ENCODE measurements around the gene ZSCAN23.

DNA sequence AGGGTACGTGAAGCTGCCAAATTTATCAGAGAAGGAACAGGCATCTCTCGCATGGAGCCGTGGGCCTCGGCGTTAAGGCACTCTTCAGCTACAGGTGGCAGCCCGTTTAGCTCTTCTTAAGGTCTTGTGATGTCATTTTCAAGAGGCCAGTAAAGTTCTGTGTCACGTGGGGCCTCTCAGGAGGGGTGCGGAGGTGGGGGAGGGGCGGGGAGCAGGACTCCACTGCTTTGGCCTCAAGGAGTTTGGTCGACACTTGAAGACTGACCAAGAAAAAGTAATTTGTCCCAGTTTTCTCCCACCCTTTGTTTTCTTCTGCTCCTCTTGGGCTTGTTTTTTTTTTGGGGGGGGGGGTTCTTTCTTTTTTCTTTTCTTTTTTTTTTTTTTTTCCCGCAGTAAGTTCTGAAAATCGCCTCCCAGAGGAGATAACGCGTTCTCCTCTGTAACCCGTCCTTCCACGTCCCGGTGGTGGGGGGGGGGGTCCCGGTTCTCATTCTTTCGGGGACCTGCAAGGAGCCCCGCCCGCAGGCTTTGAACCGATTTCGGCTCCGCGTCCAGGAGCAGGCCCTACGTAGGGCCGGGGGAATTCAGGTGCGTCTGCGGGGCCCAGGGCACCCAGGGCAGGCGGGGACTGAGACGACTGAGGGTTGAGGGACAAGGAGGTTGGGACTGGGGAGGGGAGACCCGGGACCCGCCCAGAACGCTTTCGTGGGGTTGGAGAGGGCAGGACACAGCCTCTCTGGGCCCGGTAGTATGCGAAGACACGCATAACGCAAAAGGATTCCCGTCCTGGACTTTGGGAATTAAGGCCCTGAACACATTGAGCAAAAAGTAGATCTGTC lies 46.3 kb upstream of the ZSCAN23 start:
- TF ChIP-seq POLR2A (IDR thresholded peaks at IDR 0.05; ENCODE audit: low read depth, low read length) (no peak), TAF1 (IDR thresholded peaks at IDR 0.05; ENCODE audit: low read depth, low read length) (no peak), PAX5 (IDR thresholded peaks at IDR 0.05; ENCODE audit: insufficient read depth, low read length, severe bottlenecking) (no peak), SPI1 (IDR thresholded peaks at IDR 0.05; ENCODE audit: low read depth, low read length) (no peak), POLR2AphosphoS5 (IDR thresholded peaks at IDR 0.05; ENCODE audit: low read depth, low read length) (no peak)
